Measurements from ENCODE around the gene AIPL1.

Gene AIPL1

GRCh38 chr17:6448473-6448872 is 13.6 kb upstream of the AIPL1 start:
- H3K4me2 ChIP-seq (ENCODE audit: low read length): no peak overlapping the region
- H3K79me2 ChIP-seq (ENCODE audit: control insufficient read depth, low read length): no peaks in the 10 kb centered on the region
- no peaks in the 10 kb centered on the region for H3K36me3 ChIP-seq (ENCODE audit: control insufficient read depth, low read length)
- no peaks in the 10 kb centered on the region for H3K9me3 ChIP-seq (ENCODE audit: control insufficient read depth, insufficient read depth, low read length)
- H4K20me1 ChIP-seq (ENCODE audit: control insufficient read depth, insufficient read depth, low read depth, low read length): no peaks in the 10 kb centered on the region
- H3F3A ChIP-seq (ENCODE audit: control insufficient read depth, insufficient read depth): no peaks in the 10 kb centered on the region
- H3K9me2 ChIP-seq (replicated peaks; ENCODE audit: control insufficient read depth, low read length): no peaks in the 10 kb centered on the region
- H3K4me3 ChIP-seq (ENCODE audit: low read length): no peak overlapping the region
- 0 out of 2 replicates have a peak, but pooled peaks cover 5% of the 10 kb centered on the region for H3K27me3 ChIP-seq (ENCODE audit: control insufficient read depth, low read length)
- H3K4me1 ChIP-seq (ENCODE audit: control insufficient read depth, low read length): no peaks in the 10 kb centered on the region
- no peak overlapping the region for H3K27ac ChIP-seq (ENCODE audit: low read depth, low read length)
- TF ChIP-seq CTCF (IDR thresholded peaks at IDR 0.05; ENCODE audit: low read depth, low read length, poor library complexity, severe bottlenecking) (no peak), EZH2phosphoT487 (IDR thresholded peaks at IDR 0.05; ENCODE audit: borderline replicate concordance, low read length) (no peak)

GRCh38 chr17:6446516-6447100 is 11.7 kb upstream of the AIPL1 start:
- H3K36me3 ChIP-seq (ENCODE audit: control insufficient read depth, low read length): no peaks in the 10 kb centered on the region
- TF ChIP-seq CTCF (IDR thresholded peaks at IDR 0.05; ENCODE audit: low read depth, low read length, poor library complexity, severe bottlenecking) (no peak), EZH2phosphoT487 (IDR thresholded peaks at IDR 0.05; ENCODE audit: borderline replicate concordance, low read length) (no peak)
- H4K20me1 ChIP-seq (ENCODE audit: control insufficient read depth, insufficient read depth, low read depth, low read length): no peaks in the 10 kb centered on the region
- H3K9me3 ChIP-seq (ENCODE audit: control insufficient read depth, insufficient read depth, low read length): no peaks in the 10 kb centered on the region
- no peak overlapping the region for H3K4me2 ChIP-seq (ENCODE audit: low read length)
- H3K27ac ChIP-seq (ENCODE audit: low read depth, low read length): no peak overlapping the region
- H3K4me1 ChIP-seq (ENCODE audit: control insufficient read depth, low read length): no peaks in the 10 kb centered on the region
- H3K27me3 ChIP-seq (ENCODE audit: control insufficient read depth, low read length): 0 out of 2 replicates have a peak, but pooled peaks cover 5% of the 10 kb centered on the region
- no peaks in the 10 kb centered on the region for H3K9me2 ChIP-seq (replicated peaks; ENCODE audit: control insufficient read depth, low read length)
- no peaks in the 10 kb centered on the region for H3K79me2 ChIP-seq (ENCODE audit: control insufficient read depth, low read length)
- H3K4me3 ChIP-seq (ENCODE audit: low read length): no peak overlapping the region
- H3F3A ChIP-seq (ENCODE audit: control insufficient read depth, insufficient read depth): no peaks in the 10 kb centered on the region

GRCh38 chr17:6444571-6445335 is 9.8 kb upstream of the AIPL1 start:
- H3K4me2 ChIP-seq (ENCODE audit: low read length): no peak overlapping the region
- H3F3A ChIP-seq (ENCODE audit: control insufficient read depth, insufficient read depth): no peaks in the 10 kb centered on the region
- H3K4me1 ChIP-seq (ENCODE audit: control insufficient read depth, low read length): no peaks in the 10 kb centered on the region
- H3K9me2 ChIP-seq (replicated peaks; ENCODE audit: control insufficient read depth, low read length): no peaks in the 10 kb centered on the region
- TF ChIP-seq CTCF (IDR thresholded peaks at IDR 0.05; ENCODE audit: low read depth, low read length, poor library complexity, severe bottlenecking) (no peak), EZH2phosphoT487 (IDR thresholded peaks at IDR 0.05; ENCODE audit: borderline replicate concordance, low read length) (no peak)
- no peaks in the 10 kb centered on the region for H3K79me2 ChIP-seq (ENCODE audit: control insufficient read depth, low read length)
- H4K20me1 ChIP-seq (ENCODE audit: control insufficient read depth, insufficient read depth, low read depth, low read length): no peaks in the 10 kb centered on the region
- H3K4me3 ChIP-seq (ENCODE audit: low read length): no peak overlapping the region
- no peaks in the 10 kb centered on the region for H3K9me3 ChIP-seq (ENCODE audit: control insufficient read depth, insufficient read depth, low read length)
- peaks cover 6% of the 10 kb centered on the region for H3K27me3 ChIP-seq (ENCODE audit: control insufficient read depth, low read length)
- no peak overlapping the region for H3K27ac ChIP-seq (ENCODE audit: low read depth, low read length)
- H3K36me3 ChIP-seq (ENCODE audit: control insufficient read depth, low read length): no peaks in the 10 kb centered on the region

Measured in DOHH2 (cell line).